Frontal cortex (tissue), 4 donors: Measurements from ENCODE around the gene NBAS. TPM values are rescaled to one million over a fixed set of nuclear protein-coding genes. Genes with fewer than 3 reads are reported as not detected.

Source experiments
- DNase-seq, 2 donors: peaks; one replicate each; pipeline ENCODE4 v3.0.0; 2012; ENCODE audit warnings: low spot score in 2 of 2
- FAIRE-seq: peaks from 2 replicates; lab custom pipeline; 2012; peaks lifted over from hg19 to GRCh38; lab: Jason Lieb, UNC
- total RNA-seq: library from RNA; depleted of rRNA; stranded (reverse); fragments of >200 nt; gene quantifications from one replicate; pipeline ENCODE4 v1.2.3, GENCODE V29; 2014
- donor health status: control.
- donor health status: control.
- donor health status: control.

NBAS gene
- total RNA-seq, 1 donor from 2014 or later = 173 TPM

GRCh38 chr2:15200581-15200980 is 360.6 kb downstream of the NBAS start:
- FAIRE-seq = no peak

GRCh38 chr2:15198051-15198450 is 363.1 kb downstream of the NBAS start:
- DNase-seq (no peak), FAIRE-seq (no peak)

More at GRCh38 chr2:15200581-15200980, 360.6 kb downstream of the NBAS start:
- no peak for DNase-seq

- DNase-seq = no peak
- no peak for FAIRE-seq
Observed at GRCh38 chr2:15195813-15196212, 365.3 kb downstream of the NBAS start.

GRCh38 chr2:15191789-15192188 is 369.3 kb downstream of the NBAS start:
- FAIRE-seq (no peak), DNase-seq (no peak)

- no peak for DNase-seq
- no peak for FAIRE-seq
Observed at GRCh38 chr2:15189216-15189615, 371.9 kb downstream of the NBAS start.

- FAIRE-seq = no peak
Observed at GRCh38 chr2:15187702-15188101, 373.4 kb downstream of the NBAS start.

GRCh38 chr2:15186118-15186517 is 375.0 kb downstream of the NBAS start:
- FAIRE-seq = no peak
- DNase-seq = no peak

More at GRCh38 chr2:15187702-15188101, 373.4 kb downstream of the NBAS start:
- DNase-seq = no peak

- no peak for DNase-seq
- FAIRE-seq = no peak
Observed at GRCh38 chr2:15184491-15184890, 376.6 kb downstream of the NBAS start.

GRCh38 chr2:15182275-15182674 is 378.9 kb downstream of the NBAS start:
- DNase-seq = no peak
- FAIRE-seq = no peak

- FAIRE-seq (no peak), DNase-seq (no peak)
Observed at GRCh38 chr2:15181092-15181745, 379.9 kb downstream of the NBAS start.

GRCh38 chr2:15180379-15180778 is 380.8 kb downstream of the NBAS start:
- FAIRE-seq (no peak), DNase-seq (no peak)

- no peak for FAIRE-seq
Observed at GRCh38 chr2:15178946-15179345, 382.2 kb downstream of the NBAS start.

GRCh38 chr2:15177103-15177502 is 384.0 kb downstream of the NBAS start:
- no peak for FAIRE-seq
- DNase-seq = no peak

More at GRCh38 chr2:15178946-15179345, 382.2 kb downstream of the NBAS start:
- no peak for DNase-seq

GRCh38 chr2:15176604-15177003 is 384.5 kb downstream of the NBAS start:
- no peak for FAIRE-seq
- no peak for DNase-seq

- DNase-seq (no peak), FAIRE-seq (no peak)
Observed at GRCh38 chr2:15174567-15174966, 386.6 kb downstream of the NBAS start.

GRCh38 chr2:15173501-15173900 is 387.6 kb downstream of the NBAS start:
- DNase-seq (no peak), FAIRE-seq (no peak)

- DNase-seq (no peak), FAIRE-seq (no peak)
Observed at GRCh38 chr2:15172825-15173224, 388.3 kb downstream of the NBAS start.

- no peak for FAIRE-seq
- DNase-seq = no peak
Observed at GRCh38 chr2:15170070-15170775, 390.9 kb downstream of the NBAS start.

- DNase-seq = no peak
Observed at GRCh38 chr2:15169326-15170069, 391.6 kb downstream of the NBAS start.

GRCh38 chr2:15168116-15168515 is 393.0 kb downstream of the NBAS start:
- FAIRE-seq = no peak
- no peak for DNase-seq

More at GRCh38 chr2:15169326-15170069, 391.6 kb downstream of the NBAS start:
- no peak for FAIRE-seq

GRCh38 chr2:15166878-15167277 is 394.3 kb downstream of the NBAS start:
- FAIRE-seq (no peak), DNase-seq (no peak)
